GM12801 (cell line): ENCODE data around the gene PRR15.

ENCODE experiments used
- TF ChIP-seq, protein P1 (sequence below): IDR thresholded peaks from one replicate; pipeline ENCODE4 v1.5.1; 2011; ENCODE audit warnings: control low read depth; ENCODE audit not compliant: insufficient read length; ENCODE audit errors: extremely low read depth

The PRR15 gene

DNA sequence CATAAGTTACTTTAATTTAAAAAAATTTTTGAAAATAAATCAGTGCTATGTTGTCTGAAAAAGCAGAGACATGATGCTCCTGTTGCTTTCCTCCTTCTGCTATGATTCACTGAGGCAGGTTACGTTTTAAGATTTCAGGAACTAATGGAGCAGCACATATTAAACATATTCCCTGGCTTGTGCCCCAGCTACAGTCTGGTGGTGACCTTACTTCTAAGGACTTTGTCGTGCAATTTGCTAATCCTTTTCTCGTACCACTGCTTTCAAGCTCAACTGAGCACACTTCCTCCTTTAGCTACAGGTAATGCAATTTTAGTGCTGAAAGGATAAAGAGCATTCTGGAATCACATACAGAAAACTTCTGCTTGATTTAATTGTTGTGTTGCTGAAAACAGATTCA, 16.2 kb upstream of the PRR15 start:
- TF ChIP-seq, protein P1, sequence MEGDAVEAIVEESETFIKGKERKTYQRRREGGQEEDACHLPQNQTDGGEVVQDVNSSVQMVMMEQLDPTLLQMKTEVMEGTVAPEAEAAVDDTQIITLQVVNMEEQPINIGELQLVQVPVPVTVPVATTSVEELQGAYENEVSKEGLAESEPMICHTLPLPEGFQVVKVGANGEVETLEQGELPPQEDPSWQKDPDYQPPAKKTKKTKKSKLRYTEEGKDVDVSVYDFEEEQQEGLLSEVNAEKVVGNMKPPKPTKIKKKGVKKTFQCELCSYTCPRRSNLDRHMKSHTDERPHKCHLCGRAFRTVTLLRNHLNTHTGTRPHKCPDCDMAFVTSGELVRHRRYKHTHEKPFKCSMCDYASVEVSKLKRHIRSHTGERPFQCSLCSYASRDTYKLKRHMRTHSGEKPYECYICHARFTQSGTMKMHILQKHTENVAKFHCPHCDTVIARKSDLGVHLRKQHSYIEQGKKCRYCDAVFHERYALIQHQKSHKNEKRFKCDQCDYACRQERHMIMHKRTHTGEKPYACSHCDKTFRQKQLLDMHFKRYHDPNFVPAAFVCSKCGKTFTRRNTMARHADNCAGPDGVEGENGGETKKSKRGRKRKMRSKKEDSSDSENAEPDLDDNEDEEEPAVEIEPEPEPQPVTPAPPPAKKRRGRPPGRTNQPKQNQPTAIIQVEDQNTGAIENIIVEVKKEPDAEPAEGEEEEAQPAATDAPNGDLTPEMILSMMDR, result no peak

DNA sequence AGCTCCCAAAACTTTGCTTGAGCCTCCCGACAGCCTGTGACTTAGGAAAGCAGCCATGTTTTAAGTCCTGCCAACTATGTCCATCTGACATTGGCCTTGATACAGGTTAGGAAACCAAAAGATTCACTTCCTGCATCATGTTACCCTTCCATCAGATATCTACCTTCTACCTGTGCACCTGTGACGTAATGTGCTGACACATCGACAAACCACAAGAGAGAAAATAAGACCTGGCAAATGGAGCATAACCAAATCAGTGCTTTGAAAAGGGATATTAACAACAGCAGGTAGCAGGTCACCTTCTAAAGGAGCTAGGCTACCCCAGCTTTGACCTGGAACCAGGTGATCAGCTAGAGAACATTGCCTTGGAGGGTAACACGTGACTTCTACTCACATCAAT, 14.8 kb upstream of the PRR15 start:
- TF ChIP-seq, protein P1, result no peak

DNA sequence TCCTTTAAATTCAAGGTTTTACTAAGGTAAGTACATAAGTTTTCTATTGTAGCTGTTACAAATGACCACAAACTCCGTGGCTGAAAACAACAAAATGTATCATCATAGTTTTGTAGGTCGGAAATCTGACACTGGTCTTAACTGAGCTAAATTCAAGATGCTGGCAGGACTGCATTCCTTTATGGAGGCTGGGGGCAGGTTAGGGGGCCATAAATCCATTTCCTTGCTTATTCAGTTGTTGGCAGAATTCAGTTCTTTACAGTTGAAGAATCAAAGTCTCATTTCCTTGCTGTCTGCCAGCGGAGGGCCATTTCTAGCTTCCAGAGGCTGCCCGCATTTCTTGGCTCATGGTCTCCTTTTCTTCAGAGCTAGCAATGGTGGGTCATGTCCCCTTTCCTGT, 11.2 kb upstream of the PRR15 start:
- TF ChIP-seq, protein P1, result no peak

DNA sequence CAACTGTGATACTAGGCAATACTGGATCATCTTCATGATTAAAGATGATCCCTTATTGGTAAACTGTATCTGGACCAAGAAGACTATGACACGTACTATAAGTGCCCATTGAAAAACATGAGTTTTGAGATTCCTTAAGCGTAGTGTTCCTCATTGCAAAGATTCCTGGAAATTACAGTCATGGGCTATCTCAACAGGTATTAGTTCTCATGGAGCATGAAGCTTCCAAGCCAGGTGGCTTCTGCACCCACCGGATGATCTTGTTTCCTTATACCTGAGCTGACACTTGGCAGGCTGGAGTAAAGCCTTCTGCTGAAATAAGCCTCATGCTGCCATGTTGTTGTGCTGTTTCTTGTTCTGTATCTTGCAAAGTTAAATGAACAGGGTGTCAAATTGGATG, 8.6 kb upstream of the PRR15 start:
- TF ChIP-seq, protein P1, result no peak

DNA sequence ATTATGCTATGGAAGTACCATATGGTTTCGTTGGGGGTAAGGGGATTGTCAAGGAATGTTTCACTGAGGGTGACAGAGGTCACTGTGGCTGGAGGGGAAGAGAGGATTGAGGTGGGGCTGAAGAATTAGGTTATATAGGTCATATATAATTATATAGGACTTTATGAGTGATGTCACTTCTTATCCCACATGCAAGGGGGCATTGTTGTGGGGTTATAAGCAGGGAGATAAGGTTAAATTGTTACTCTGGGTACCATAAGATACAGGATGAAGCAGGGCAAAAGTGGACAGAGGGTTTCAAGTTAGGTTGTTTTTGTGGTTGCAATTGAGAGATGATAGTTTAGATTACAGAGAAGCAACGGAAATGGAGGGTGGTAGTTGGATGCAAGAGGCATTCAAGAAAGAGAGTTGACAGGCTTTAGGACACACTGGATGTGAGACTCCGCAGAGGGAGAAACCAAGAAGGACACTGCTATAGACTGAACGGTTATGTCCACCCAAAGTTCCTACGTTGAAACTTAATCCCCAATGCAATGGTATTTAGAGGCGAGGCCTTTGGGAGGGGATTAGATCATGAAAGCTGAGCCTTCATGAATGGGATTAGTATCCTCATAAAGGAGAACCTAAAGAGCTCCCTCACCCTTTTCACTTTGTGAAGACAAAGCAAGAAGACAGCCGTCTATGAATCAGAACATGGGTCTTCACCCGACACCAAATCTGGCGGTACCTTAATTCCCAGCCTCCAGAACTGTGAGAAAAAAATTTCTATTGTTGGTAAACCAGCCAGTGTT, 7.0 kb upstream of the PRR15 start:
- TF ChIP-seq, protein P1, result no peak

DNA sequence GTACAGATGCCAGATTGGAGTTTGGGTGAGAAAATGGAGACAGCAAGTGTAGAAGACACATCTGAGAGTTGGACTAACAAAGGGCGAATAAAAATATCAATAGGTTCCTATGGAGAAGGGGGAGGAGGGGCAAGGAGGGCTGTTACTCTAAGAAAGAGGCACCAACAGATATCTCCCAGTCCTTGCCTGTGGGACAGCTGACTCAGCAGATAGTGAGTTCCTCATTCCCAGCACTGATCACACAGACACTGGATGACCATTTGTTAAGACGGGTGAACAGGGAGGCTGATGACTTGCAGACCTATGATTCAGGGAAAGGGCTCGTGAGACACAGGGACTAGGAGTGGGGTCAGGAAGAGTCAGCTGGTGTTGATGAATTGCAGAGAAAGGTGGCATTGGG, 5.7 kb upstream of the PRR15 start:
- TF ChIP-seq, protein P1, result no peak

DNA sequence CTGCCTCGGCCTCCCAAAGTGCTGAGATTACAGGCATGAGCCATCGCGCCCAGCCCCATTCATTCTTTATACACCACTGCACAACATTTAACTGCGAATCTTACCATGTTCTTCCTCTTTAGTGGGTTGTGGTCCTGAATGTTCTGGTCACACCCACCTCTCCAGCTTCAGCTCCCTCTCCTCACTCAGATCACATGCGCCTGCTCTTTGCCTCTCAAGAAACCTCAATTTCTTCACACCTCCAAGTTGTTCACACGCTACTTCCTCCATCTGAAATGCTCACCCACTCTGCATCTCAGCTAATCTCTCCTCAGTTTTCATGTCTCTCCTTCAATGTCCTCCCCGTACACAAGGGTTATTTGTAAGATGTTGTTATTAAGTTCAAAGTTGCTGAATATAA, 2.4 kb upstream of the PRR15 start:
- TF ChIP-seq, protein P1, result no peak
